ENCODE measurements around the gene TRMT44.

GRCh38 chr4:8477676-8478075, 37.1 kb downstream of the TRMT44 start:
- TF ChIP-seq EZH2 (IDR thresholded peaks at IDR 0.05; ENCODE audit: low read depth) (no peak), CTCF (conservative IDR thresholded peaks at IDR 0.05) (no peak)

Data from PC-9 (cell line).